H9 (cell line): ENCODE measurements around the gene NOC3L. TPM values are rescaled to one million over a fixed set of nuclear protein-coding genes. Genes with fewer than 3 reads are reported as not detected.

ENCODE experiments used
- DNase-seq: peaks from one replicate; pipeline ENCODE4 v3.0.0-alpha.2; 2017
- H2AFZ ChIP-seq: one replicate; pipeline ENCODE4 v1.6.1; 2013; ENCODE audit warnings: mild to moderate bottlenecking, low read length, control low read depth, moderate library complexity
- H2AK5ac ChIP-seq: 2 replicates; pipeline ENCODE4 v1.6.1; 2013; ENCODE audit warnings: low read length, control low read depth, mixed read lengths; ENCODE audit not compliant: insufficient read length
- H2BK120ac ChIP-seq: one replicate; pipeline ENCODE4 v1.6.1; 2013; ENCODE audit warnings: low read depth, mild to moderate bottlenecking, low read length, control low read depth, inconsistent platforms; ENCODE audit not compliant: poor library complexity, severe bottlenecking
- H2BK12ac ChIP-seq: 2 replicates; pipeline ENCODE4 v1.6.1; 2013; ENCODE audit warnings: low read length, control low read depth, mixed read lengths, low read depth; ENCODE audit not compliant: insufficient read length
- H2BK15ac ChIP-seq: 2 replicates; pipeline ENCODE4 v1.6.1; 2013; ENCODE audit warnings: low read depth, low read length, control low read depth
- H2BK20ac ChIP-seq: one replicate; pipeline ENCODE4 v1.6.1; 2013; ENCODE audit warnings: low read depth, mild to moderate bottlenecking, low read length, control low read depth, inconsistent platforms; ENCODE audit not compliant: poor library complexity, severe bottlenecking
- H2BK5ac ChIP-seq: 2 replicates; pipeline ENCODE4 v1.6.1; 2013; ENCODE audit warnings: low read length, control low read depth, mixed read lengths; ENCODE audit not compliant: insufficient read length
- H3K14ac ChIP-seq: 2 replicates; pipeline ENCODE4 v1.6.1; 2013; ENCODE audit warnings: low read length, control low read depth; ENCODE audit not compliant: insufficient read depth
- H3K18ac ChIP-seq: 2 replicates; pipeline ENCODE4 v1.6.1; 2013; ENCODE audit warnings: low read depth, mild to moderate bottlenecking, mixed read lengths, low read length, control low read depth; ENCODE audit not compliant: insufficient read length
- H3K23ac ChIP-seq: 2 replicates; pipeline ENCODE4 v1.6.1; 2013; ENCODE audit warnings: low read length, control low read depth, mixed read lengths, low read depth; ENCODE audit not compliant: insufficient read length
- H3K23me2 ChIP-seq: 2 replicates; pipeline ENCODE4 v1.6.1; 2013; ENCODE audit warnings: low read depth, mild to moderate bottlenecking, mixed read lengths, low read length, control low read depth; ENCODE audit not compliant: insufficient read length, poor library complexity, severe bottlenecking
- H3K27ac ChIP-seq: 2 replicates; pipeline ENCODE4 v1.5.1; 2013; ENCODE audit warnings: low read length, control low read depth, mixed read lengths, low read depth; ENCODE audit not compliant: insufficient read length
- H3K27me3 ChIP-seq: 2 replicates; pipeline ENCODE4 v1.6.1; 2013; ENCODE audit warnings: low read length, control low read depth, inconsistent platforms; ENCODE audit not compliant: insufficient read depth
- H3K4ac ChIP-seq: 2 replicates; pipeline ENCODE4 v1.6.1; 2013; ENCODE audit warnings: low read depth, mild to moderate bottlenecking, control low read depth, inconsistent platforms, low read length, moderate library complexity
- H3K4me1 ChIP-seq: 2 replicates; pipeline ENCODE4 v1.6.1; 2013; ENCODE audit warnings: low read length, control low read depth, inconsistent platforms; ENCODE audit not compliant: insufficient read depth
- H3K4me2 ChIP-seq: 2 replicates; pipeline ENCODE4 v1.6.1; 2013; ENCODE audit warnings: low read length, control low read depth, mixed read lengths; ENCODE audit not compliant: insufficient read length, insufficient read depth
- H3K56ac ChIP-seq: 2 replicates; pipeline ENCODE4 v1.6.1; 2013; ENCODE audit warnings: low read depth, mild to moderate bottlenecking, mixed read lengths, low read length, control low read depth; ENCODE audit not compliant: insufficient read length
- H3K79me1 ChIP-seq: 2 replicates; pipeline ENCODE4 v1.6.1; 2013; ENCODE audit warnings: low read depth, mild to moderate bottlenecking, moderate library complexity, low read length, control low read depth, inconsistent platforms; ENCODE audit not compliant: insufficient read depth, poor library complexity, severe bottlenecking
- H3K79me2 ChIP-seq: 2 replicates; pipeline ENCODE4 v1.6.1; 2013; ENCODE audit warnings: low read length, control low read depth, inconsistent platforms; ENCODE audit not compliant: insufficient read depth
- H3K9ac ChIP-seq: 2 replicates; pipeline ENCODE4 v1.6.1; 2013; ENCODE audit warnings: low read length, control low read depth, mixed read lengths; ENCODE audit not compliant: insufficient read length; ENCODE audit errors: extremely low read depth
- H3K9me3 ChIP-seq: one replicate; pipeline ENCODE4 v1.6.1; 2013; ENCODE audit warnings: low read depth, low read length, inconsistent platforms; ENCODE audit not compliant: control insufficient read depth
- H3T11ph ChIP-seq: one replicate; pipeline ENCODE4 v1.6.1; 2013; ENCODE audit warnings: mild to moderate bottlenecking, low read length, control low read depth, inconsistent platforms
- H4K20me1 ChIP-seq: one replicate; pipeline ENCODE4 v1.6.1; 2013; ENCODE audit not compliant: control insufficient read depth, insufficient read length, insufficient read depth
- H4K5ac ChIP-seq: 2 replicates; pipeline ENCODE4 v1.6.1; 2013; ENCODE audit warnings: low read depth, mild to moderate bottlenecking, mixed read lengths, low read length, control low read depth; ENCODE audit not compliant: insufficient read length
- H4K8ac ChIP-seq: replicated peaks from 2 replicates; pipeline ENCODE4 v1.6.1; 2013; ENCODE audit warnings: low read length, control low read depth, mixed read lengths, low read depth; ENCODE audit not compliant: insufficient read length
- H4K91ac ChIP-seq: 2 replicates; pipeline ENCODE4 v1.6.1; 2013; ENCODE audit warnings: low read depth, mild to moderate bottlenecking, moderate library complexity, mixed read lengths, low read length, control low read depth; ENCODE audit not compliant: insufficient read length
- H3K27ac Mint-ChIP-seq, 3 experiments: 2 replicates in 2 of 3; 3 replicates in 1 of 3; pipeline ENCODE4 v1.8.0; 2020 to 2021; ENCODE audit warnings: mixed read lengths in 3 of 3, mild to moderate bottlenecking in 1 of 3, moderate library complexity in 1 of 3
- H3K27me3 Mint-ChIP-seq: 2 replicates; pipeline ENCODE4 v1.8.0; 2021; ENCODE audit warnings: low read depth, mild to moderate bottlenecking, moderate library complexity, mixed read lengths
- H3K36me3 Mint-ChIP-seq, 3 experiments: 2 replicates in 2 of 3; 3 replicates in 1 of 3; pipeline ENCODE4 v1.8.0; 2020 to 2021; ENCODE audit warnings: low read depth in 3 of 3, mixed read lengths in 3 of 3; ENCODE audit not compliant: insufficient read depth in 1 of 3
- H3K4me1 Mint-ChIP-seq, 2 experiments: 2 replicates each; pipeline ENCODE4 v1.8.0; 2020; ENCODE audit warnings: mixed read lengths in 2 of 2
- H3K4me3 Mint-ChIP-seq, 2 experiments: 2 replicates in 1 of 2; 3 replicates in 1 of 2; pipeline ENCODE4 v1.8.0; 2020 to 2021; ENCODE audit warnings: mild to moderate bottlenecking in 2 of 2, mixed read lengths in 2 of 2, moderate library complexity in 1 of 2
- H3K9me3 Mint-ChIP-seq, 2 experiments: 2 replicates in 1 of 2; 3 replicates in 1 of 2; pipeline ENCODE4 v1.8.0; 2020; ENCODE audit warnings: mild to moderate bottlenecking in 2 of 2, mixed read lengths in 2 of 2, moderate library complexity in 1 of 2
- CTCF ChIP-seq: fragments of 200-600 bp; sonication (generic); conservative IDR thresholded peaks from 3 replicates; pipeline ENCODE4 v1.8.0; 2021; ENCODE audit warnings: antibody characterized with exemption, mild to moderate bottlenecking
- WGBS: extraction: QIAGEN DNeasy Blood & Tissue Kit; methylation state at CpG from one replicate; pipeline ENCODE4 v1.1.7; 2013; ENCODE audit warnings: missing lambda C conversion rate, low lambda C conversion rate, mixed read lengths; ENCODE audit not compliant: insufficient read length; ENCODE audit errors: extremely low coverage; 5-methylcytosine and 5-hydroxymethylcytosine counted together
- total RNA-seq: library from RNA; stranded (reverse); gene quantifications from 2 replicates; pipeline ENCODE4 v1.2.1, GENCODE V29; 2021

The NOC3L gene
- total RNA-seq, 1 experiment from 2014 or later = 35.8 TPM

GRCh38 chr10:94303929-94304328, 58.8 kb downstream of the NOC3L start:
- Histone ChIP-seq H3K4me1 (no peaks in the 10 kb centered on the region), H2BK5ac (no peak overlapping the region), H4K20me1 (no peaks in the 10 kb centered on the region), H3K4ac (no peak overlapping the region), H3K27ac (no peak overlapping the region), H4K91ac (no peak overlapping the region), H2BK20ac (no peak overlapping the region), H3K56ac (no peak overlapping the region), H4K5ac (no peak overlapping the region), H3K9ac (no peak overlapping the region), H3K23ac (no peak overlapping the region), H3K18ac (no peak overlapping the region), H2BK12ac (no peak overlapping the region), H3K79me2 (no peaks in the 10 kb centered on the region), H3K23me2 (no peaks in the 10 kb centered on the region), H3K27me3 (no peaks in the 10 kb centered on the region), H2BK120ac (no peak overlapping the region), H3K79me1 (no peaks in the 10 kb centered on the region), H3K14ac (no peak overlapping the region), H2AK5ac (no peak overlapping the region), H3T11ph (no peak overlapping the region), H3K4me2 (no peak overlapping the region), H2AFZ (no peak overlapping the region), H3K9me3 (no peaks in the 10 kb centered on the region), H2BK15ac (no peak overlapping the region), H4K8ac (no peak overlapping the region)
- no peak for DNase-seq
- no peaks in the 10 kb centered on the region for H3K9me3 Mint-ChIP-seq
- H3K4me1 Mint-ChIP-seq = peaks cover 0 to 6% of the 10 kb centered on the region in 2 experiments; a peak in 1 of 4 replicates
- WGBS = no CpG with 5 or more reads among the region's 1 CpG
- no peaks in the 10 kb centered on the region for H3K36me3 Mint-ChIP-seq
- no peak overlapping the region for H3K27ac Mint-ChIP-seq
- TF ChIP-seq CTCF = no peak
- peaks cover 3% of the 10 kb centered on the region; the same call in 1 of the 2 replicates for H3K27me3 Mint-ChIP-seq
- no peak overlapping the region for H3K4me3 Mint-ChIP-seq
